HepG2 (cell line): ENCODE results near the gene C2orf81. TPM values are rescaled to one million over a fixed set of nuclear protein-coding genes. Genes with fewer than 3 reads are reported as not detected.

ENCODE experiments used
- CBX2 ChIP-seq, 2 experiments: fragments of 200-600 bp in 1 of 2; sonication (generic); formaldehyde crosslinking in 1 of 2; IDR thresholded peaks; 2 replicates each; pipeline versions ENCODE4 v1.7.0 to v1.8.1; 2018 to 2022; ENCODE audit warnings: low read depth in 2 of 2, low read length in 1 of 2, mild to moderate bottlenecking in 1 of 2, missing genetic modification reagents in 1 of 2
- DMAP1 ChIP-seq: IDR thresholded peaks from 2 replicates; pipeline ENCODE4 v1.6.1; 2016
- HDAC6 ChIP-seq: fragments of 200-600 bp; sonication (generic); IDR thresholded peaks from 2 replicates; pipeline ENCODE4 v1.7.0; 2017; ENCODE audit warnings: mild to moderate bottlenecking, antibody characterized with exemption, low read length, low read depth
- IKZF4 ChIP-seq: sonication (generic); formaldehyde crosslinking; IDR thresholded peaks from 2 replicates; pipeline ENCODE4 v1.5.1; 2020; ENCODE audit warnings: borderline replicate concordance, mild to moderate bottlenecking, low read depth, missing genetic modification reagents; ENCODE audit errors: not compliant biosample characterization
- MATR3 ChIP-seq: sonication (generic); formaldehyde crosslinking; IDR thresholded peaks from 2 replicates; pipeline ENCODE4 v1.4.0; 2020; ENCODE audit warnings: missing genetic modification reagents
- MLXIP ChIP-seq: sonication (generic); formaldehyde crosslinking; IDR thresholded peaks from 2 replicates; pipeline ENCODE4 v1.9.0; 2021; ENCODE audit warnings: missing genetic modification reagents, borderline replicate concordance
- NCOA2 ChIP-seq: sonication (generic); formaldehyde crosslinking; IDR thresholded peaks from 2 replicates; pipeline ENCODE4 v1.8.0; 2022; ENCODE audit warnings: inconsistent platforms
- NFKB2 ChIP-seq: sonication (generic); formaldehyde crosslinking; IDR thresholded peaks from 2 replicates; pipeline ENCODE4 v1.4.0; 2020; ENCODE audit warnings: missing genetic modification reagents, borderline replicate concordance
- PLSCR1 ChIP-seq: sonication (generic); formaldehyde crosslinking; IDR thresholded peaks from 2 replicates; pipeline ENCODE4 v1.5.0; 2020; ENCODE audit warnings: missing genetic modification reagents, mild to moderate bottlenecking, borderline replicate concordance
- PPARG ChIP-seq: conservative IDR thresholded peaks from 2 replicates; pipeline ENCODE4 v1.6.1; 2016; ENCODE audit warnings: missing biosample characterization, missing genetic modification reagents
- SETDB1 ChIP-seq: sonication (generic); formaldehyde crosslinking; IDR thresholded peaks from 2 replicates; pipeline ENCODE4 v1.5.1; 2020; ENCODE audit warnings: missing genetic modification reagents, mild to moderate bottlenecking, borderline replicate concordance
- SIN3B ChIP-seq: fragments of 150-350 bp; IDR thresholded peaks from 2 replicates; pipeline ENCODE4 v1.6.1; 2014; ENCODE audit warnings: low read length
- SMARCC2 ChIP-seq: fragments of 450-650 bp; IDR thresholded peaks from 2 replicates; pipeline ENCODE4 v1.6.1; 2017; ENCODE audit warnings: antibody characterized with exemption, mild to moderate bottlenecking
- XRCC5 ChIP-seq: fragments of 200-400 bp; formaldehyde crosslinking; optimal IDR thresholded peaks from 2 replicates; pipeline ENCODE3; 2017; ENCODE audit warnings: mild to moderate bottlenecking, low read length
- ZBTB39 ChIP-seq: sonication (generic); formaldehyde crosslinking; IDR thresholded peaks from 2 replicates; pipeline ENCODE4 v1.5.0; 2020; ENCODE audit warnings: missing genetic modification reagents
- ZNF275 ChIP-seq: sonication (generic); formaldehyde crosslinking; IDR thresholded peaks from 2 replicates; pipeline ENCODE4 v1.8.0; 2022; ENCODE audit warnings: missing genetic modification reagents, mild to moderate bottlenecking, inconsistent platforms, borderline replicate concordance
- ZNF580 ChIP-seq: IDR thresholded peaks from 2 replicates; pipeline ENCODE4 v1.6.1; 2016; ENCODE audit warnings: low read depth, borderline replicate concordance
- ZNF597 ChIP-seq: sonication (generic); formaldehyde crosslinking; IDR thresholded peaks from 2 replicates; pipeline ENCODE4 v1.5.0; 2020; ENCODE audit warnings: missing genetic modification reagents
- ZNF777 ChIP-seq: sonication (generic); formaldehyde crosslinking; IDR thresholded peaks from 2 replicates; pipeline ENCODE4 v1.4.0; 2020; ENCODE audit warnings: missing genetic modification reagents
- polyA plus RNA-seq, 8 experiments: library from polyadenylated mRNA; depleted of rRNA in 3 of 8; stranded (reverse) in 7 of 8; unstranded in 1 of 8; fragments of >200 nt; fragmentation: Illumina TruSeq in 4 of 8; extraction: Trizol in 4 of 8; gene quantifications; 2 replicates each; pipeline versions ENCODE4 v1.2.1 to v1.2.3, GENCODE V29; 2011 to 2016; ENCODE audit warnings: low read depth in 4 of 8, missing spikeins in 1 of 8, mixed read lengths in 1 of 8; ENCODE audit not compliant: insufficient read depth in 1 of 8
- total RNA-seq, 5 experiments: library from RNA; depleted of rRNA; stranded (reverse); fragments of >200 nt; fragmentation: Illumina TruSeq; extraction: Trizol; gene quantifications; 2 replicates each; pipeline ENCODE4 v1.2.3, GENCODE V29; 2016; ENCODE audit warnings: low read depth in 1 of 5

The C2orf81 gene
- total and polyA plus RNA-seq, 2 of the 13 experiments (the other 11 are each of a cell fraction or from before 2014, with no cell fraction given): 0.15 to 0.17 TPM

GRCh38 chr2:74441690-74442482 lies 20.5 kb upstream of the C2orf81 start, which contains the start of gene RTKN (continued):
- TF ChIP-seq ZNF597 (CRISPR knock-in tag) (peak; percentile 98; the same call in 1 of the 2 replicates), CBX2 (IDR thresholded peaks at IDR 0.05; ENCODE audit: low read depth, low read length) (no peak), CBX2 (CRISPR knock-in tag; IDR thresholded peaks at IDR 0.05; ENCODE audit: low read depth) (0 out of 2 replicates have a peak, but pooled peaks have one; percentile 92), XRCC5 (peak; percentile 87), SMARCC2 (no peak), PPARG (CRISPR knock-in tag) (peak; percentile 14; the same call in 1 of the 2 replicates), ZNF275 (CRISPR knock-in tag) (no peak; the same call in none of the 2 replicates), NFKB2 (CRISPR knock-in tag) (peak; percentile 87), ZNF777 (peak; percentile 95), SETDB1 (CRISPR knock-in tag) (no peak), MATR3 (CRISPR knock-in tag) (no peak), SIN3B (no peak; the same call in 1 of the 2 replicates), HDAC6 (no peak), PLSCR1 (CRISPR knock-in tag) (peak; percentile 92), IKZF4 (CRISPR knock-in tag) (no peak), MLXIP (CRISPR knock-in tag) (peak; percentile 18; the same call in 1 of the 2 replicates), ZBTB39 (peak; percentile 42; the same call in 1 of the 2 replicates), NCOA2 (CRISPR knock-in tag) (no peak), DMAP1 (peak; percentile 74), ZNF580 (CRISPR knock-in tag) (no peak; the same call in 1 of the 2 replicates)
